Endothelial cell (in vitro differentiated cells): Measurements from ENCODE around the gene FNDC5. TPM values are rescaled to one million over a fixed set of nuclear protein-coding genes. Genes with fewer than 3 reads are reported as not detected.

ENCODE experiments used
- DNase-seq: peaks from one replicate; pipeline ENCODE4 v3.0.0; 2021; ENCODE audit warnings: low spot score
- H3K27ac Mint-ChIP-seq: one replicate; pipeline ENCODE4 v1.8.0; 2021; ENCODE audit warnings: mixed read lengths, inconsistent platforms; ENCODE audit not compliant: unreplicated experiment
- H3K27me3 Mint-ChIP-seq: one replicate; pipeline ENCODE4 v1.8.0; 2021; ENCODE audit warnings: mild to moderate bottlenecking, moderate library complexity, mixed read lengths, inconsistent platforms; ENCODE audit not compliant: unreplicated experiment
- H3K36me3 Mint-ChIP-seq: one replicate; pipeline ENCODE4 v1.8.0; 2021; ENCODE audit warnings: mild to moderate bottlenecking, low read depth, mixed read lengths, inconsistent platforms; ENCODE audit not compliant: unreplicated experiment
- H3K4me1 Mint-ChIP-seq: one replicate; pipeline ENCODE4 v1.8.0; 2021; ENCODE audit warnings: mild to moderate bottlenecking, mixed read lengths, inconsistent platforms; ENCODE audit not compliant: unreplicated experiment
- H3K4me3 Mint-ChIP-seq: one replicate; pipeline ENCODE4 v1.8.0; 2021; ENCODE audit warnings: mild to moderate bottlenecking, mixed read lengths, inconsistent platforms; ENCODE audit not compliant: unreplicated experiment
- H3K9me3 Mint-ChIP-seq: one replicate; pipeline ENCODE4 v1.8.0; 2021; ENCODE audit warnings: mixed read lengths, inconsistent platforms; ENCODE audit not compliant: unreplicated experiment
- total RNA-seq: library from RNA; stranded (reverse); fragmentation: NEBNext Ultra II Directional; extraction: Animal tissue kit (Norgen Biotek cat#: 25700); gene quantifications from one replicate; pipeline ENCODE4 v1.2.1, GENCODE V29; 2021; ENCODE audit not compliant: unreplicated experiment
- TF ChIP-seq, protein P1 (sequence below): fragments of 200-600 bp; sonication (generic); IDR thresholded peaks from one replicate; pipeline ENCODE4 v1.5.0; 2021; ENCODE audit warnings: antibody characterized with exemption; ENCODE audit not compliant: unreplicated experiment

The FNDC5 gene
- total RNA-seq, 1 donor from 2014 or later, result 5.5 TPM

DNA sequence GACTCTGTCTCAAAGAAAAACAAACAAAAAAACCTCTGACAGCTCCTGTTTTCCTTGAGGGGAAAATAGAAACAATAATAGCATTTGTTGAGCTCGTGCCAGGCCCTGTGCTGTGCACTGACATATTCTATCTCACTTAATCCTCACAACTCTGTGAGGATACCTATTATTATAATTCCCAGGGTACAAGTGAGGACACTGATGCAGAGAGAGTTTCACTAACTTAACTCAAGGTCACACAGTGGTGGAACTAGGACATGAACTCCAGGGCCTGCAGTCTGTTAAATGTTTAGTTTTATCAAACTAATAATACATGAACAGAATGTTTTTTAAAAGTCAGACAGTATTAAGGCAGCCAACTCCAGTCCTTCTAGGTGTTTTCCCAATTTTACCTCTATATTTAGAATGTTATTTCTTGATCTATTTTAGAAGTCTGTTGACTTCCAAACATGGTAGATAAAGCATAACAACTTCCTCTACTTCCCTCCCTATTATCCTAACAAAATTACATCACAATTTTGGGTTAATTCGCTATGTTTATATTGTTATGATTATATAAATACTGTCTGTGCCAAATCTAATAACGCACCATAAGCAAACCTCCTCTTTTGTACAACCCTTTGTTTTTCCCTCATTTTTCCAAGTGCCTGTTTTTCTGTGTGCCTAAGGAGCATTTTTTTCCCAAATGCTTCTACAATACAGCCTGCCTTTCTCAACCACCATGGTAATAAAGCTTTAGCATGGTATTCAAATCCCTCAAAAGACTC is 4.9 kb downstream of the FNDC5 start:
- Mint-ChIP-seq H3K36me3 (peaks cover 10% of the 10 kb centered on the region), H3K27me3 (peaks cover 17% of the 10 kb centered on the region), H3K4me3 (no peak overlapping the region), H3K4me1 (peaks cover 28% of the 10 kb centered on the region), H3K27ac (no peak overlapping the region), H3K9me3 (no peaks in the 10 kb centered on the region)
- TF ChIP-seq, protein P1, sequence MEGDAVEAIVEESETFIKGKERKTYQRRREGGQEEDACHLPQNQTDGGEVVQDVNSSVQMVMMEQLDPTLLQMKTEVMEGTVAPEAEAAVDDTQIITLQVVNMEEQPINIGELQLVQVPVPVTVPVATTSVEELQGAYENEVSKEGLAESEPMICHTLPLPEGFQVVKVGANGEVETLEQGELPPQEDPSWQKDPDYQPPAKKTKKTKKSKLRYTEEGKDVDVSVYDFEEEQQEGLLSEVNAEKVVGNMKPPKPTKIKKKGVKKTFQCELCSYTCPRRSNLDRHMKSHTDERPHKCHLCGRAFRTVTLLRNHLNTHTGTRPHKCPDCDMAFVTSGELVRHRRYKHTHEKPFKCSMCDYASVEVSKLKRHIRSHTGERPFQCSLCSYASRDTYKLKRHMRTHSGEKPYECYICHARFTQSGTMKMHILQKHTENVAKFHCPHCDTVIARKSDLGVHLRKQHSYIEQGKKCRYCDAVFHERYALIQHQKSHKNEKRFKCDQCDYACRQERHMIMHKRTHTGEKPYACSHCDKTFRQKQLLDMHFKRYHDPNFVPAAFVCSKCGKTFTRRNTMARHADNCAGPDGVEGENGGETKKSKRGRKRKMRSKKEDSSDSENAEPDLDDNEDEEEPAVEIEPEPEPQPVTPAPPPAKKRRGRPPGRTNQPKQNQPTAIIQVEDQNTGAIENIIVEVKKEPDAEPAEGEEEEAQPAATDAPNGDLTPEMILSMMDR, result no peak
- DNase-seq, result no peak

DNA sequence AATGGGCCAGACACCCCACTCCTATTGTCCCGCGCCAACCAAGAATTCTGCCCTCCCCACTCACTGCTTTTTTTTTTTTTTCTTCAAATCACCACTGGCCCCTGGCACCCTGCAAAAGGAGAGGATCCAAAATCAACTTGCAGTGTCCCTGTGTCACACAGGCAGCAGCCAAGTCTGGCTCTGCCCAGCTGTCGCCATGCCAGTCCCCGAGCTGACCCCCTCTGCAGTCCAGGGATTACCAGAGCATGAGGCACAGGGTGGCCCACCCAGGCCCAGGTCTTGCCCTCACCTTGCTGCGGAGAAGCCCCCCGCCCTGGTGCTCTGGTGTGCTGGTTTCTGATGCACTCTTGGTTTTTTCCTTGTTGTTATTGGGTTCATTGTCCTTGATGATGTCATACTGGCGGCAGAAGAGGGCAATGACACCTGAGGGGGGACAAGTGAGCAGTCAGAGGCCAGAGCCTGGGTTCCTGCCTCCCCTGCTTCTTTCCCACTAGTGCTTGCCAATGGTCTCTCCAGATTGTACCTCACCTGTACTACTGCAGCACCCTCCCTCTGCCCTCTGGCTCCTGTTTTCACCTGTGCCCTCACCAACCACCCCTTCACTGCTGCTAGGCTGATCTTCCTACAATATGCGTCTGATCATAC is 6.2 kb downstream of the FNDC5 start:
- Mint-ChIP-seq H3K27me3 (peaks cover 13% of the 10 kb centered on the region), H3K4me3 (no peak overlapping the region), H3K36me3 (peaks cover 10% of the 10 kb centered on the region), H3K9me3 (no peaks in the 10 kb centered on the region), H3K4me1 (peaks cover 30% of the 10 kb centered on the region), H3K27ac (no peak overlapping the region)
- DNase-seq, result no peak
- TF ChIP-seq, protein P1, result no peak

GRCh38 chr1:32863881-32864245 is 6.8 kb downstream of the FNDC5 start:
- Mint-ChIP-seq H3K27ac (no peak overlapping the region), H3K4me1 (peaks cover 29% of the 10 kb centered on the region), H3K27me3 (peaks cover 9% of the 10 kb centered on the region), H3K36me3 (peaks cover 10% of the 10 kb centered on the region), H3K9me3 (no peaks in the 10 kb centered on the region), H3K4me3 (no peak overlapping the region)
- DNase-seq, result no peak
- TF ChIP-seq, protein P1, result no peak

DNA sequence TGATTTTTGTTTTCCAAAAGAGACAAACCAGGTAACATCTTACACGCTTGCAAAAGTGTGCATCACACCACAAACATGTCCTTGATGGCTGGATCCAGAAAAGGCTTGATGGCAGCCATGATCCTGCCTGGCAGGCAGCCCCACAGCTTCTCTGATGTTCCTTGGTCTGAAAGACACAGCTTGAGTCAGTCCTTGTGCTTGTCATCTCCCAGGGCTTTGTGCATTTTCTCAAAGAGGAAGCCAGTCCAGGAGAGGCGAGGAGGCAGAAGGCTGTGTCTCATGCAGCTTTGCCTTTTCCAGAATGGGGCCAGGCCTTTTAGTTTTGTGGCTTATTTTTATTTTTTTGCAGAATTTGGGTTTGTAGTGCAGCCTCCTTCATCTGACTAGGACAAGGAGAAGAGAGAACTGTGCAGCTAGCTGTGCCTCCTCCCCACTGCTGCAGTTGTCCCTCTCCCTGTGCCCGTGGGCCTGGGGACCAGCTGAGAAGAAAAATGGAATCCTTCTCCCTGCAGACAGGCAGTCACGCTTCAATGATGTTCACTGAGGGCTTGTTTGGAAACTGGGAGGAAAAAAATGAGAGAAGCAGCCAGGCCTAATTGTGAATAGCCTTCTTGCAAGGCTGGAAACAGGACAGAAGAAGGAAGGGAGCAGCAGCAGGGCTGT is 7.4 kb downstream of the FNDC5 start:
- TF ChIP-seq, protein P1, result no peak
- no peaks in the 10 kb centered on the region for H3K9me3 Mint-ChIP-seq
- no peak overlapping the region for H3K27ac Mint-ChIP-seq
- H3K4me3 Mint-ChIP-seq, result no peak overlapping the region
- peaks cover 5% of the 10 kb centered on the region for H3K27me3 Mint-ChIP-seq
- DNase-seq, result no peak
- H3K4me1 Mint-ChIP-seq, result peaks cover 29% of the 10 kb centered on the region
- peaks cover 10% of the 10 kb centered on the region for H3K36me3 Mint-ChIP-seq
